Central memory CD8-positive, alpha-beta T cell (primary cell): ENCODE data around the gene R3HDM2.

Experiments used
- ATAC-seq: fragments of 150-1000 bp; cut with Tn5 transposase; replicated peaks from 2 replicates; pipeline ENCODE4 v1.10.0; 2022; ENCODE audit warnings: mild to moderate bottlenecking, moderate FRiP score, moderate number of reproducible peaks; ENCODE audit not compliant: poor library complexity, severe bottlenecking; ENCODE audit errors: extremely low read depth
- DNase-seq, 2 donors: peaks; one replicate each; pipeline ENCODE4 v3.0.0; 2021; ENCODE audit warnings: low spot score in 2 of 2
- H3K27ac Mint-ChIP-seq: one replicate; pipeline ENCODE4 v1.8.0; 2022; ENCODE audit warnings: low read depth, mild to moderate bottlenecking, moderate library complexity, mixed read lengths
- H3K27me3 Mint-ChIP-seq: one replicate; pipeline ENCODE4 v1.8.0; 2022; ENCODE audit warnings: mixed read lengths
- H3K36me3 Mint-ChIP-seq: one replicate; pipeline ENCODE4 v1.8.0; 2022; ENCODE audit warnings: mild to moderate bottlenecking, moderate library complexity, mixed read lengths; ENCODE audit not compliant: insufficient read depth
- H3K4me1 Mint-ChIP-seq: one replicate; pipeline ENCODE4 v1.8.0; 2022; ENCODE audit warnings: mixed read lengths
- H3K4me3 Mint-ChIP-seq: one replicate; pipeline ENCODE4 v1.8.0; 2022; ENCODE audit warnings: mild to moderate bottlenecking, moderate library complexity, mixed read lengths
- H3K9me3 Mint-ChIP-seq: one replicate; pipeline ENCODE4 v1.8.0; 2022; ENCODE audit warnings: mixed read lengths

The R3HDM2 gene

GRCh38 chr12:57473392-57473791 is 42.5 kb upstream of the R3HDM2 start:
- DNase-seq (no peak), ATAC-seq (no peak)
- Mint-ChIP-seq H3K9me3 (no peaks in the 10 kb centered on the region), H3K36me3 (peaks cover 68% of the 10 kb centered on the region), H3K27me3 (no peaks in the 10 kb centered on the region), H3K4me3 (peak overlapping the region; percentile 96), H3K27ac (peak overlapping the region; percentile 50), H3K4me1 (peaks cover 62% of the 10 kb centered on the region)

DNA sequence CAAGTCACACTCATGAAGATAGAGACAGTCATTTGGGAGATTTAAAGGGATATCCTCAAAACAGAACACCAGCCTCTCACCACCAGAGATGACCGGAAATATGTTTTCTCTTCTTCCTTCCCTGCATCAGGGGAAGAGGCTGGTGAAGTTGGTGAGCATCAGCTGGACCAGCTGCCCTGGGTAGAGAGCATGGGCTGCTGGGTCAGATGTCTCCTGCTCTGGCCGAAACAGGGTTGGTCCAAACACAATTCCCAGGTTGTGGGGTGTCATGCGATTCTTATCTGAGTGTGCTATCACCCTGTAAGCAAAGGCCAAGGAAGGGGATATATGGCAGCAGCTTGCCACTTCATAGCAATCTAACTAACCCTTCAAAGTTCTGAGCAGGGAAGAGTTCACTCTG is 41.5 kb upstream of the R3HDM2 start:
- H3K27me3 Mint-ChIP-seq, result no peaks in the 10 kb centered on the region
- H3K9me3 Mint-ChIP-seq, result no peaks in the 10 kb centered on the region
- DNase-seq, result no peak
- H3K4me3 Mint-ChIP-seq, result no peak overlapping the region
- peak overlapping the region; percentile 55 for H3K27ac Mint-ChIP-seq
- peaks cover 56% of the 10 kb centered on the region for H3K4me1 Mint-ChIP-seq
- no peak for ATAC-seq
- H3K36me3 Mint-ChIP-seq, result peaks cover 63% of the 10 kb centered on the region

GRCh38 chr12:57471661-57472060 is 40.8 kb upstream of the R3HDM2 start:
- Mint-ChIP-seq H3K27ac (peak overlapping the region; percentile 55), H3K4me3 (no peak overlapping the region), H3K27me3 (no peaks in the 10 kb centered on the region), H3K4me1 (peaks cover 53% of the 10 kb centered on the region), H3K36me3 (peaks cover 55% of the 10 kb centered on the region), H3K9me3 (no peaks in the 10 kb centered on the region)
- DNase-seq (no peak), ATAC-seq (no peak)

- DNase-seq (no peak), ATAC-seq (no peak)
- Mint-ChIP-seq H3K27ac (peak overlapping the region; percentile 55), H3K4me3 (no peak overlapping the region), H3K27me3 (no peaks in the 10 kb centered on the region), H3K36me3 (peaks cover 50% of the 10 kb centered on the region), H3K9me3 (no peaks in the 10 kb centered on the region), H3K4me1 (peaks cover 47% of the 10 kb centered on the region)
These were observed 40.3 kb upstream of the R3HDM2 start for GRCh38 chr12:57470970-57471656.

GRCh38 chr12:57470286-57470969 is 39.6 kb upstream of the R3HDM2 start:
- Mint-ChIP-seq H3K27ac (no peak overlapping the region), H3K4me3 (no peak overlapping the region), H3K9me3 (no peaks in the 10 kb centered on the region), H3K27me3 (no peaks in the 10 kb centered on the region), H3K4me1 (peaks cover 46% of the 10 kb centered on the region), H3K36me3 (peaks cover 46% of the 10 kb centered on the region)
- no peak for ATAC-seq
- no peak for DNase-seq

DNA sequence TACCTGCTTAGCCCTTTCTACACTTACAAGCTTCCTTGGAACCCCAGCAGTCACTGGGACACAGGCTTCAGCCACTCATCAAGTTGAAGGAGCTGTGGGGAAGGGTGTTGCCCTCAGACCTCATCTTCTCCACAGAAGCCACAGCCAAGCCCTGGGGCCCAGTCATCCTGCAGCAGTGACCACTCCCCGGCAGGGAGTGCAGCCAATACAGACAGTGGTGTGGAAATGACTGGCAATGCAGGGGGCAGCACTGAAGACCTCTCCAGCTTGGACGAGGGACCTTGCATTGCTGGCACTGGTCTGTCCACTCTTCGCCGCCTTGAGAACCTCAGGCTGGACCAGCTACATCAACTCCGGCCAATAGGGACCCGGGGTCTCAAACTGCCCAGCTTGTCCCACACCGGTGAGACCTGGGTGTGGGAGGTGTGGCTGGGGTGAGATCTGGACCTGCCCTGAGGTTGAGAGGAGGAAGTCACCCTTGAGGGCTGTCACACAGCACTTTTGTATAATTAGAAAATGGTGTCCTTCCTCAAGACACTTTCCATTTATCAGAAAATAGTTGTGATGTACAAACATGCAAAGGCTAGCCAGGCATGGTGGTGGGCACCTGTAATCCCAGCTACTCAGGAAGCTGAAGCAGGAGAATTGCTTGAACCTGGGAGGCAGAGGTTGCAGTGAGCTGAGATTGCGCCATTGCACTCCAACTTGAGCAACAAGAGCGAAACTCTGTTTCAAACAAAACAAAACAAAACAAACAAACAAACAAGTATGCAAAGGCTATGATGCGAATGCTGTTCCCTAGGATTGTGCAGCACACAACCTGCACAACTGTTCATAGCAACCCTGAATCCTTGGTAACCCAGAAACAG is 38.7 kb upstream of the R3HDM2 start:
- Mint-ChIP-seq H3K9me3 (no peaks in the 10 kb centered on the region), H3K4me3 (no peak overlapping the region), H3K36me3 (peaks cover 41% of the 10 kb centered on the region), H3K27ac (no peak overlapping the region), H3K4me1 (peaks cover 41% of the 10 kb centered on the region), H3K27me3 (no peaks in the 10 kb centered on the region)
- DNase-seq (no peak), ATAC-seq (no peak)

- Mint-ChIP-seq H3K4me1 (peaks cover 38% of the 10 kb centered on the region), H3K27ac (no peak overlapping the region)
- ATAC-seq, result no peak
These were observed 37.1 kb upstream of the R3HDM2 start for GRCh38 chr12:57467915-57468314.

GRCh38 chr12:57467212-57467874 is 36.5 kb upstream of the R3HDM2 start:
- Mint-ChIP-seq H3K36me3 (peaks cover 23% of the 10 kb centered on the region), H3K27ac (no peak overlapping the region), H3K9me3 (no peaks in the 10 kb centered on the region), H3K27me3 (no peaks in the 10 kb centered on the region), H3K4me1 (peaks cover 41% of the 10 kb centered on the region), H3K4me3 (no peak overlapping the region)
- no peak for ATAC-seq
- DNase-seq, result no peak

More at GRCh38 chr12:57467915-57468314, 37.1 kb upstream of the R3HDM2 start:
- Mint-ChIP-seq H3K4me3 (no peak overlapping the region), H3K9me3 (no peaks in the 10 kb centered on the region), H3K36me3 (peaks cover 24% of the 10 kb centered on the region), H3K27me3 (no peaks in the 10 kb centered on the region)
- no peak for DNase-seq

DNA sequence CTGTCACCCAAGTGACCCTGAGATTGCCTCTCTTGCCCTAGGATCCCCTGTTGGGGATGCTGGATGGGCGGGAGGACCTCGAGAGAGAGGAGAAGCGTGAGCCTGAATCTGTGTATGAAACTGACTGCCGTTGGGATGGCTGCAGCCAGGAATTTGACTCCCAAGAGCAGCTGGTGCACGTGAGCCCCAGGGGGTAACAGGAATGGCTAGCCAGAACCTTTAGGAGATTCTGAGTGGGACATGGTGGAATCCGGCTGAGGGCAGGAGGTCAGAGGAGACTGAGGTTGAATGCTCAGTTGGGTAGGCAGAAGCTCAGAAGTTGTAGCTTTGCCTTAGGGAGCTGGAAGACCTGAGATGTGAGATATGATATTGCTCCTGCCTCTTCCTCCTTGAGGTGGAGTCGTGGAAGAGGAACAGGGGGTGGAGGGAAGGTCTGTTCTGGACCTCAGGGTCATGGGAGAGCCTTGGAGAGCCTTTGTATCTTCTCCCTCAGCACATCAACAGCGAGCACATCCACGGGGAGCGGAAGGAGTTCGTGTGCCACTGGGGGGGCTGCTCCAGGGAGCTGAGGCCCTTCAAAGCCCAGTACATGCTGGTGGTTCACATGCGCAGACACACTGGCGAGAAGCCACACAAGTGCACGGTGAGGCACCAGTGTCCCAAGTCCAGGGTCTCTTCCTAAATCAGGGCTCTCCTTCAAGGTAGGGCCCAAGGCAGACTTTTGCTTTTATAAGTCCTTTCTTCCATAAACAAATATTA is 35.1 kb upstream of the R3HDM2 start:
- Mint-ChIP-seq H3K4me1 (peaks cover 40% of the 10 kb centered on the region), H3K9me3 (no peaks in the 10 kb centered on the region), H3K4me3 (no peak overlapping the region), H3K36me3 (peaks cover 12% of the 10 kb centered on the region), H3K27ac (peak overlapping the region; percentile 63), H3K27me3 (peaks cover 9% of the 10 kb centered on the region)
- DNase-seq, result no peak
- no peak for ATAC-seq

GRCh38 chr12:57465030-57465746 is 34.3 kb upstream of the R3HDM2 start:
- Mint-ChIP-seq H3K9me3 (no peaks in the 10 kb centered on the region), H3K27ac (peak overlapping the region; percentile 63), H3K4me1 (peaks cover 46% of the 10 kb centered on the region), H3K27me3 (peaks cover 17% of the 10 kb centered on the region), H3K4me3 (no peak overlapping the region), H3K36me3 (peaks cover 10% of the 10 kb centered on the region)
- ATAC-seq, result no peak
- no peak for DNase-seq

GRCh38 chr12:57464569-57464968 is 33.7 kb upstream of the R3HDM2 start:
- Mint-ChIP-seq H3K36me3 (peaks cover 10% of the 10 kb centered on the region), H3K27ac (no peak overlapping the region), H3K27me3 (peaks cover 21% of the 10 kb centered on the region), H3K4me1 (peaks cover 52% of the 10 kb centered on the region), H3K9me3 (no peaks in the 10 kb centered on the region), H3K4me3 (no peak overlapping the region)
- DNase-seq, result no peak
- no peak for ATAC-seq
